22Rv1 (cell line): Measurements from ENCODE around the gene NR1H3.

Source experiments
- CTCF ChIP-seq: fragments of 450-650 bp; IDR thresholded peaks from 2 replicates; pipeline ENCODE4 v1.5.1; 2017; ENCODE audit warnings: mild to moderate bottlenecking
- ZFX ChIP-seq: fragments of 450-650 bp; IDR thresholded peaks from 2 replicates; pipeline ENCODE4 v1.6.1; 2017; ENCODE audit warnings: antibody characterized with exemption, borderline replicate concordance

- TF ChIP-seq CTCF (no peak), ZFX (no peak)
These were observed 23.1 kb downstream of the NR1H3 start for GRCh38 chr11:47280860-47281259.
